GM12878 (cell line): ENCODE results near the gene XKR3. TPM values are rescaled to one million over a fixed set of nuclear protein-coding genes. Genes with fewer than 3 reads are reported as not detected.

Experiments used
- ATAC-seq: fragments of 200-7000 bp; cut with Tn5 transposase; 3 replicates; pipeline ENCODE4 v1.9.1; 2020; ENCODE audit warnings: mild to moderate bottlenecking, moderate library complexity
- BruUV-seq: library from RNA; stranded (reverse); fragments of 400-500 nt; replicated peaks from 2 replicates; lab custom pipeline; 2021; lab: Mats Ljungman, UMichigan
- CTCF ChIA-PET: fragments of 300-600 bp; sonication (Branson Sonifier 250); formaldehyde crosslinking; extraction: SDS; loops from one replicate; lab custom pipeline; 2021; ENCODE audit warnings: inconsistent platforms; lab: Yijun Ruan, JAX
- POLR2A ChIA-PET: fragments of 350-600 bp; formaldehyde crosslinking; extraction: SDS; loops from one replicate; lab custom pipeline; 2021; ENCODE audit warnings: inconsistent platforms; lab: Charles Lee
- RAD21 ChIA-PET: fragments of 300-600 bp; sonication (Branson Sonifier 250); formaldehyde crosslinking; loops from one replicate; lab custom pipeline; 2023; ENCODE audit warnings: antibody characterized with exemption; ENCODE audit not compliant: unreplicated experiment; lab: Charles Lee
- SMC1A ChIA-PET: fragments of 300-600 bp; sonication (Branson Sonifier 250); formaldehyde crosslinking; loops from one replicate; lab custom pipeline; 2023; ENCODE audit not compliant: unreplicated experiment, uncharacterized antibody; lab: Charles Lee
- DNase-seq: peaks from one replicate; pipeline ENCODE4 v3.0.0-alpha.2; 2011; ENCODE audit warnings: low read depth, low spot score
- FAIRE-seq: peaks from 3 replicates; lab custom pipeline; 2011; peaks lifted over from hg19 to GRCh38; lab: Jason Lieb, UNC
- H2AFZ ChIP-seq: 2 replicates; pipeline ENCODE4 v1.6.0; 2011; ENCODE audit warnings: low read depth, low read length, control low read depth; ENCODE audit not compliant: control insufficient read depth
- H3K27ac ChIP-seq: 2 replicates; pipeline ENCODE4 v1.5.1; 2011; ENCODE audit warnings: control low read depth; ENCODE audit not compliant: control insufficient read depth, insufficient read depth
- H3K27me3 ChIP-seq, 2 experiments: replicated peaks in 1 of 2; 2 replicates each; pipeline versions ENCODE4 v1.6.0 to v1.6.1; 2011; ENCODE audit warnings: low read length in 1 of 2; ENCODE audit not compliant: control insufficient read depth in 2 of 2, insufficient read depth in 2 of 2
- H3K36me3 ChIP-seq, 2 experiments: 2 replicates each; pipeline ENCODE4 v1.5.1; 2011; ENCODE audit warnings: low read length in 1 of 2; ENCODE audit not compliant: control insufficient read depth in 2 of 2, insufficient read depth in 2 of 2
- H3K4me1 ChIP-seq: 2 replicates; pipeline ENCODE4 v1.6.1; 2011; ENCODE audit warnings: mild to moderate bottlenecking, low read length, moderate library complexity, mixed read lengths; ENCODE audit not compliant: control insufficient read depth, insufficient read depth
- H3K4me2 ChIP-seq: 2 replicates; pipeline ENCODE4 v1.6.0; 2011; ENCODE audit warnings: control low read depth; ENCODE audit not compliant: control insufficient read depth, insufficient read depth
- H3K4me3 ChIP-seq: fragments of 200-600 bp; sonication (generic); 2 replicates; pipeline ENCODE4 v1.5.1; 2016
- H3K79me2 ChIP-seq: 2 replicates; pipeline ENCODE4 v1.6.0; 2011; ENCODE audit warnings: low read length; ENCODE audit not compliant: control insufficient read depth, insufficient read depth
- H3K9ac ChIP-seq: 2 replicates; pipeline ENCODE4 v1.8.0; 2011; ENCODE audit warnings: low read length, control low read depth, mixed read lengths; ENCODE audit not compliant: control insufficient read depth, insufficient read depth
- H3K9me3 ChIP-seq: replicated peaks from 3 replicates; pipeline ENCODE4 v1.5.1; 2011; ENCODE audit warnings: mild to moderate bottlenecking, low read length; ENCODE audit not compliant: control insufficient read depth, insufficient read depth
- H4K20me1 ChIP-seq: 2 replicates; pipeline ENCODE4 v1.6.0; 2011; ENCODE audit not compliant: control insufficient read depth, insufficient read depth
- ASH2L ChIP-seq: fragments of 300-600, 200-600 bp; sonication (generic); IDR thresholded peaks from 2 replicates; pipeline ENCODE4 v1.6.1; 2017; ENCODE audit warnings: low read depth, mild to moderate bottlenecking, borderline replicate concordance
- BACH1 ChIP-seq: fragments of 450-650 bp; IDR thresholded peaks from 2 replicates; pipeline ENCODE4 v1.6.1; 2017; ENCODE audit warnings: mild to moderate bottlenecking, borderline replicate concordance
- CREM ChIP-seq: IDR thresholded peaks from 2 replicates; pipeline ENCODE4 v1.6.1; 2014; ENCODE audit warnings: antibody characterized with exemption, low read depth
- LARP7 ChIP-seq: fragments of 450-650 bp; IDR thresholded peaks from 2 replicates; pipeline ENCODE4 v1.6.1; 2017; ENCODE audit warnings: mild to moderate bottlenecking
- MEF2A ChIP-seq: IDR thresholded peaks from 2 replicates; pipeline ENCODE4 v1.6.1; 2011; ENCODE audit warnings: low read depth, mild to moderate bottlenecking, low read length, moderate library complexity; ENCODE audit not compliant: insufficient read depth
- MXI1 ChIP-seq: fragments of 150-350 bp; IDR thresholded peaks from 2 replicates; pipeline ENCODE4 v1.6.1; 2011; ENCODE audit warnings: low read depth, mild to moderate bottlenecking, inconsistent platforms, low read length, improper control_type of control experiment
- MYB ChIP-seq: fragments of 150-350 bp; IDR thresholded peaks from 2 replicates; pipeline ENCODE4 v1.6.1; 2014; ENCODE audit warnings: mild to moderate bottlenecking, low read depth, low read length, borderline replicate concordance
- NFYB ChIP-seq: IDR thresholded peaks from 2 replicates; pipeline ENCODE4 v1.6.1; 2011; ENCODE audit warnings: low read depth, mild to moderate bottlenecking, low read length, improper control_type of control experiment, moderate library complexity; ENCODE audit not compliant: insufficient read depth
- POLR2AphosphoS5 ChIP-seq: IDR thresholded peaks from 2 replicates; pipeline ENCODE4 v1.6.1; 2011; ENCODE audit warnings: mild to moderate bottlenecking, low read length, inconsistent platforms
- SMAD1 ChIP-seq: fragments of 450-650 bp; IDR thresholded peaks from 2 replicates; pipeline ENCODE4 v1.6.1; 2018; ENCODE audit warnings: mild to moderate bottlenecking, low read depth; ENCODE audit not compliant: partially characterized antibody
- SPI1 ChIP-seq: IDR thresholded peaks from 2 replicates; pipeline ENCODE4 v1.6.1; 2011; ENCODE audit warnings: low read depth, mild to moderate bottlenecking, low read length, moderate library complexity, borderline replicate concordance; ENCODE audit not compliant: insufficient read depth
- SREBF1 ChIP-seq: IDR thresholded peaks from 2 replicates; pipeline ENCODE4 v1.6.1; 2012; ENCODE audit warnings: mild to moderate bottlenecking, low read length
- STAT1 ChIP-seq: fragments of 450-650 bp; conservative IDR thresholded peaks from 2 replicates; pipeline ENCODE4 v1.6.1; 2014; ENCODE audit warnings: antibody characterized with exemption, mild to moderate bottlenecking
- SUZ12 ChIP-seq: fragments of 200-600 bp; sonication (generic); IDR thresholded peaks from one replicate; pipeline ENCODE4 v1.6.1; 2018; ENCODE audit warnings: antibody characterized with exemption, mild to moderate bottlenecking; ENCODE audit not compliant: unreplicated experiment
- ZNF217 ChIP-seq: fragments of 450-650 bp; IDR thresholded peaks from 2 replicates; pipeline ENCODE4 v1.6.1; 2017; ENCODE audit warnings: antibody characterized with exemption, mild to moderate bottlenecking
- ZNF274 ChIP-seq: IDR thresholded peaks from one replicate; pipeline ENCODE4 v1.8.0; 2011; ENCODE audit not compliant: insufficient read length, insufficient read depth
- WGBS: methylation state at CpG from one replicate; pipeline ENCODE4 v1.1.6; 2016; ENCODE audit warnings: low lambda C conversion rate; ENCODE audit not compliant: insufficient replicate concordance, insufficient coverage; ENCODE audit errors: missing lambda C conversion rate; 5-methylcytosine and 5-hydroxymethylcytosine counted together
- in situ Hi-C: fragments of 300-500 bp; cut with MboI; formaldehyde crosslinking; loops from 9 replicates; pipeline ENCODE4 v1.14.3; 2018; ENCODE audit warnings: mixed read lengths
- intact Hi-C: fragments of 100-400 bp; cut with micrococcal nuclease; formaldehyde crosslinking; loops from one replicate; pipeline ENCODE4 v1.14.2; 2022; ENCODE audit not compliant: unreplicated experiment
- polyA plus RNA-seq, 11 experiments: library from polyadenylated mRNA; depleted of rRNA in 4 of 11; unstranded in 6 of 11; stranded (reverse) in 5 of 11; fragments of >200 nt; fragmentation: Nextera tagmentation in 4 of 11; fragmentation: Illumina TruSeq in 1 of 11; extraction: Ambion mirVana in 4 of 11; extraction: Trizol in 1 of 11; gene quantifications; 1 replicate in 1 of 11; 2 replicates in 10 of 11; pipeline versions ENCODE4 v1.2.1 to v1.2.3, GENCODE V29; 2011 to 2016; ENCODE audit warnings: inconsistent platforms in 2 of 11, missing spikeins in 2 of 11, low read depth in 1 of 11
- total RNA-seq, 4 experiments: library from RNA; depleted of rRNA in 3 of 4; stranded (reverse); fragments of >200 nt in 3 of 4; fragmentation: Illumina TruSeq in 1 of 4; extraction: Trizol in 1 of 4; gene quantifications; 2 replicates each; pipeline versions ENCODE4 v1.2.1 to v1.2.3, GENCODE V29; 2013 to 2021
- TF ChIP-seq, protein P1 (sequence below): IDR thresholded peaks from 2 replicates; pipeline ENCODE4 v1.6.1; 2011; ENCODE audit warnings: low read depth, low read length, improper control_type of control experiment, borderline replicate concordance
- TF ChIP-seq, protein P2 (sequence below): fragments of 450-650 bp; IDR thresholded peaks from 2 replicates; pipeline ENCODE4 v1.6.1; 2017; ENCODE audit warnings: mild to moderate bottlenecking, moderate library complexity
- TF ChIP-seq, protein P3 (sequence below): IDR thresholded peaks from 2 replicates; pipeline ENCODE4 v1.6.1; 2011; ENCODE audit warnings: low read depth, mild to moderate bottlenecking, low read length, moderate library complexity, borderline replicate concordance; ENCODE audit errors: extremely low read depth

The XKR3 gene
- total and polyA plus RNA-seq, 10 of the 15 experiments (the other 5 are each of a cell fraction or from before 2014, with no cell fraction given): 0.09 to 0.14 TPM; not detected in 8

DNA sequence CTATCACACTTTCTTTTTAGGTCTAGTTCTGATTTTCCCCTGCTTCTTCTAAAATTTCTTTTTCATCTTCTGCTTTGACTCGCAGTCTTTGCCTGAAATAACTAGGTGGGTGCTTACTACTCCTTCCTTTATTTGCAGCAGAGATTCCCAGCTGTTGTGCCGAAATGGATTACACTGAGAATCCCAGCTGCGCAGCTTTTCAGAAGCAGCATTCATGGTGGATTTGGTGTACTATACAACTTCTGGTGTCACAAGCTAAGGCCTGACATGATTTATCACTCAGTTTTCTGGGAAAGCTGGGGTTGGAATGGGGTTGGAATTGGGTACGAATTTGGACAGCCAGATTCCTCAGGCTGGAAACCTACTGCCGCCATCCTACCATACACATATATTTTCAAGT lies 6.0 kb upstream of the XKR3 start (continued):
- TF ChIP-seq ASH2L: no peak
- no peak for TF ChIP-seq LARP7
- TF ChIP-seq, protein P1, sequence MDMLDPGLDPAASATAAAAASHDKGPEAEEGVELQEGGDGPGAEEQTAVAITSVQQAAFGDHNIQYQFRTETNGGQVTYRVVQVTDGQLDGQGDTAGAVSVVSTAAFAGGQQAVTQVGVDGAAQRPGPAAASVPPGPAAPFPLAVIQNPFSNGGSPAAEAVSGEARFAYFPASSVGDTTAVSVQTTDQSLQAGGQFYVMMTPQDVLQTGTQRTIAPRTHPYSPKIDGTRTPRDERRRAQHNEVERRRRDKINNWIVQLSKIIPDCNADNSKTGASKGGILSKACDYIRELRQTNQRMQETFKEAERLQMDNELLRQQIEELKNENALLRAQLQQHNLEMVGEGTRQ: no peak
- TF ChIP-seq, protein P2, sequence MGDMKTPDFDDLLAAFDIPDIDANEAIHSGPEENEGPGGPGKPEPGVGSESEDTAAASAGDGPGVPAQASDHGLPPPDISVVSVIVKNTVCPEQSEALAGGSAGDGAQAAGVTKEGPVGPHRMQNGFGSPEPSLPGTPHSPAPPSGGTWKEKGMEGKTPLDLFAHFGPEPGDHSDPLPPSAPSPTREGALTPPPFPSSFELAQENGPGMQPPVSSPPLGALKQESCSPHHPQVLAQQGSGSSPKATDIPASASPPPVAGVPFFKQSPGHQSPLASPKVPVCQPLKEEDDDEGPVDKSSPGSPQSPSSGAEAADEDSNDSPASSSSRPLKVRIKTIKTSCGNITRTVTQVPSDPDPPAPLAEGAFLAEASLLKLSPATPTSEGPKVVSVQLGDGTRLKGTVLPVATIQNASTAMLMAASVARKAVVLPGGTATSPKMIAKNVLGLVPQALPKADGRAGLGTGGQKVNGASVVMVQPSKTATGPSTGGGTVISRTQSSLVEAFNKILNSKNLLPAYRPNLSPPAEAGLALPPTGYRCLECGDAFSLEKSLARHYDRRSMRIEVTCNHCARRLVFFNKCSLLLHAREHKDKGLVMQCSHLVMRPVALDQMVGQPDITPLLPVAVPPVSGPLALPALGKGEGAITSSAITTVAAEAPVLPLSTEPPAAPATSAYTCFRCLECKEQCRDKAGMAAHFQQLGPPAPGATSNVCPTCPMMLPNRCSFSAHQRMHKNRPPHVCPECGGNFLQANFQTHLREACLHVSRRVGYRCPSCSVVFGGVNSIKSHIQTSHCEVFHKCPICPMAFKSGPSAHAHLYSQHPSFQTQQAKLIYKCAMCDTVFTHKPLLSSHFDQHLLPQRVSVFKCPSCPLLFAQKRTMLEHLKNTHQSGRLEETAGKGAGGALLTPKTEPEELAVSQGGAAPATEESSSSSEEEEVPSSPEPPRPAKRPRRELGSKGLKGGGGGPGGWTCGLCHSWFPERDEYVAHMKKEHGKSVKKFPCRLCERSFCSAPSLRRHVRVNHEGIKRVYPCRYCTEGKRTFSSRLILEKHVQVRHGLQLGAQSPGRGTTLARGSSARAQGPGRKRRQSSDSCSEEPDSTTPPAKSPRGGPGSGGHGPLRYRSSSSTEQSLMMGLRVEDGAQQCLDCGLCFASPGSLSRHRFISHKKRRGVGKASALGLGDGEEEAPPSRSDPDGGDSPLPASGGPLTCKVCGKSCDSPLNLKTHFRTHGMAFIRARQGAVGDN: no peak
- TF ChIP-seq SREBF1: no peak
- no peak for TF ChIP-seq MYB
- TF ChIP-seq CREM: no peak
- no peak for TF ChIP-seq SPI1
- no peak for TF ChIP-seq ZNF274

DNA sequence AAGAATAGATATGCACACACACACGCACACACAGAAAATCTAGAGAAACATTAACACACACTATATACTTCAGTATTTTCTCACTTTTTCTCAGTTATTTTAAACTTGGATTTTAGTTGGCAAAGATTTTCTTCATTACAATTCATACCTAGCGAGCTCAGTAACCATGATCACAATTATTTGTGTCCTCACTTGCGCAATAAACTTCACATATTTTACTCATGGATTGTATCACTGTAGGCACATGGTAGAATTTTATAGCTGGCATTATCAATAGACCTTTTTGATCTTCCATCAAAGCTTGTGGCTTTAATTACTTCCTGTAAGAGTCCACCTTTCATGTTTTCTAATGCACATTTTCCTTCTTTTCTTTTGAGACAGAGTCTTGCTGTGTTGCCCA lies 4.8 kb upstream of the XKR3 start:
- POLR2A ChIA-PET: no interaction called here
- CTCF ChIA-PET: no interaction called here
- TF ChIP-seq POLR2AphosphoS5 (no peak), SUZ12 (no peak), SMAD1 (no peak), BACH1 (no peak), MXI1 (no peak), ZNF217 (no peak), STAT1 (no peak), MEF2A (no peak), NFYB (no peak)
- TF ChIP-seq, protein P3, sequence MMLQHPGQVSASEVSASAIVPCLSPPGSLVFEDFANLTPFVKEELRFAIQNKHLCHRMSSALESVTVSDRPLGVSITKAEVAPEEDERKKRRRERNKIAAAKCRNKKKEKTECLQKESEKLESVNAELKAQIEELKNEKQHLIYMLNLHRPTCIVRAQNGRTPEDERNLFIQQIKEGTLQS: no peak

More for the DNA sequence above, 4.8 kb upstream of the XKR3 start:
- intact Hi-C loops (loop anchor here (10.0 kb wide), 1 partner anchor 325 kb away; the partner anchor contains the start of gene HDHD5), in situ Hi-C loops (no loop called here)
- DNase-seq (no peak), ATAC-seq (no peak), FAIRE-seq (no peak)
- Histone ChIP-seq H3K27ac (no peak overlapping the region), H3K27me3 (no peaks in the 10 kb centered on the region), H2AFZ (no peak overlapping the region), H3K9me3 (no peaks in the 10 kb centered on the region), H3K79me2 (no peaks in the 10 kb centered on the region), H3K4me3 (no peak overlapping the region), H3K4me2 (no peak overlapping the region), H3K4me1 (no peaks in the 10 kb centered on the region), H3K36me3 (no peaks in the 10 kb centered on the region), H3K9ac (no peak overlapping the region), H4K20me1 (no peaks in the 10 kb centered on the region)
- ChIA-PET RAD21 (no interaction called here), SMC1A (no interaction called here)
- BruUV-seq: no TSS peak
- 80% methylated on average over 3 of the region's 3 CpGs for WGBS
